Breast epithelium (tissue), 3 donors: ENCODE measurements around the gene ARHGEF26.

ENCODE experiments used
- POLR2A ChIP-seq: fragments of 450-650 bp; IDR thresholded peaks from one replicate; pipeline ENCODE4 v1.6.1; 2016; ENCODE audit warnings: antibody characterized with exemption, mild to moderate bottlenecking, moderate library complexity
- TF ChIP-seq, protein P1 (sequence below), 3 donors: fragments of 450-650 bp; IDR thresholded peaks; one replicate each; pipeline ENCODE4 v1.5.1; 2016 to 2017; ENCODE audit warnings: antibody characterized with exemption in 3 of 3, mild to moderate bottlenecking in 3 of 3, moderate library complexity in 3 of 3

DNA sequence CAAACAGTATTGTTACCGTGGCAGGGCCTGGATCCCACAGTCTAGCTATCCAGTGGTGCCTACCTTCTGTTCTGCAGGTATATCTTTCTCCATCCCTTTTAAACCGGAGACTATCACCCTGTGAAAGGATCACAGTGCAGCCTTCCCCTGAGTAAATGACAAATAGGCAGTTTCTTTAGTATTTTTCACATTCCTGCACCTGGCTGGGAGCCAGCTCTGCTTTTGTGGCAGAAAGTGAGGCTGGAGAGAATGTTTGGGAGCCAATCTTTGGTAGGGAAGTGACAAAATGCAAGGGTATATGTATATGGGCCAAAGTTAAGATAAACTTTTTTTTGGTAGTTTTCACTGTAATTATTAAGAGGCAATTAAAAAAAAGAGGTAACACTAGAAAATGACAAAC, 54.8 kb downstream of the ARHGEF26 start:
- TF ChIP-seq, protein P1, sequence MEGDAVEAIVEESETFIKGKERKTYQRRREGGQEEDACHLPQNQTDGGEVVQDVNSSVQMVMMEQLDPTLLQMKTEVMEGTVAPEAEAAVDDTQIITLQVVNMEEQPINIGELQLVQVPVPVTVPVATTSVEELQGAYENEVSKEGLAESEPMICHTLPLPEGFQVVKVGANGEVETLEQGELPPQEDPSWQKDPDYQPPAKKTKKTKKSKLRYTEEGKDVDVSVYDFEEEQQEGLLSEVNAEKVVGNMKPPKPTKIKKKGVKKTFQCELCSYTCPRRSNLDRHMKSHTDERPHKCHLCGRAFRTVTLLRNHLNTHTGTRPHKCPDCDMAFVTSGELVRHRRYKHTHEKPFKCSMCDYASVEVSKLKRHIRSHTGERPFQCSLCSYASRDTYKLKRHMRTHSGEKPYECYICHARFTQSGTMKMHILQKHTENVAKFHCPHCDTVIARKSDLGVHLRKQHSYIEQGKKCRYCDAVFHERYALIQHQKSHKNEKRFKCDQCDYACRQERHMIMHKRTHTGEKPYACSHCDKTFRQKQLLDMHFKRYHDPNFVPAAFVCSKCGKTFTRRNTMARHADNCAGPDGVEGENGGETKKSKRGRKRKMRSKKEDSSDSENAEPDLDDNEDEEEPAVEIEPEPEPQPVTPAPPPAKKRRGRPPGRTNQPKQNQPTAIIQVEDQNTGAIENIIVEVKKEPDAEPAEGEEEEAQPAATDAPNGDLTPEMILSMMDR (IDR thresholded peaks at IDR 0.05): no peak
- no peak for TF ChIP-seq POLR2A
